ENCODE measurements around the gene REXO4. TPM values are rescaled to one million over a fixed set of nuclear protein-coding genes. Genes with fewer than 3 reads are reported as not detected.
A peak's percentile ranks its signal among the peaks of the same experiment; 100 is the strongest.
"Not testable (repeated sequence)": the region's sequence is repeated elsewhere in the genome, so short reads cannot be mapped to it uniquely, and the experiment has no call there.

Gene REXO4
- polyA plus RNA-seq, 1 donor (not counting 4 experiments of a cell fraction or from before 2014, with no cell fraction given): 21.5 TPM

DNA sequence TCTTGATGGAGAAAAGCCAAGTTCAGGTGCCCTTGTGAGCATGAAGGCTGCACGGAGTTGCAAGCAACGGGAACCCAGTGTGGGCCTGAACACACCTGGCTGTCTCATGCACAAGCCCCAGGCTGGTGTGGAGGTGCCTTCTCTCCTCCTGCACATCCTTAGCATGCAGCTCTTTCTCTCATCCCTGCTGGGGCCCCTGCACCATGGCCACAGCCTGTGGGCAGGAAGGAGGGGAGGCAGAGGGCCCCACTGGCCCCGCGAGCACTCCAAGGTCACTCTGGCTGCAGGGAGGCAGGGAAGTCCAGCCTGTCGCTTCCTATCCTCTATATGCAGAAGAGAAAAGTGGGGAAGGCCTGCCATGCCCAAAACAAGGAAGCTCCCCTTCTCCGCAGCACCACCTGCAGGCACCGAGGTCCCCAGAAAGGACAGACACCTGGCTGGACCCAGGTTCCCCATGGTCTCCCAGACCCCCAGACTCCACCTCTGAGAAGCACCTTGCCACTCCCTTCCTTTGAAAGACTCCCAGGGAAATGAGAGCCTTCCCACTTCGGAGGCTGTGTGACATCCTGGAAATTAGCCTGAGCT is 23.0 kb downstream of the REXO4 start:
- FAIRE-seq: no peak
- H3K9me3 ChIP-seq (ENCODE audit: control insufficient read depth, low read depth, low read length): no peaks in the 10 kb centered on the region
- no peaks in the 10 kb centered on the region for H3K9me1 ChIP-seq (ENCODE audit: control insufficient read depth, extremely low read depth, insufficient read depth, low read length)
- peaks cover 15% of the 10 kb centered on the region for H3K27me3 ChIP-seq (ENCODE audit: control insufficient read depth, extremely low read depth, insufficient read depth, low read length)
- H3K4me1 ChIP-seq (ENCODE audit: control insufficient read depth, extremely low read depth, insufficient read depth, low read length): no peaks in the 10 kb centered on the region
- H3K79me2 ChIP-seq (ENCODE audit: control insufficient read depth, insufficient read depth, low read length): no peaks in the 10 kb centered on the region
- no peak overlapping the region for H3K9ac ChIP-seq (ENCODE audit: control insufficient read depth, extremely low read depth, insufficient read depth, low read length)
- H4K20me1 ChIP-seq (ENCODE audit: control insufficient read depth, extremely low read depth, insufficient read depth, low read length): no peaks in the 10 kb centered on the region
- no peak overlapping the region for H3K4me3 ChIP-seq (ENCODE audit: control insufficient read depth in 2 of 3, extremely low read depth in 1 of 3, insufficient read depth in 2 of 3, low read depth in 1 of 3, low read length in 3 of 3)
- dilution Hi-C loops (cut with MboI; ENCODE audit: extremely low pct_ligation_motif_present, low sequenced_read_pairs): no loop called here
- H2AFZ ChIP-seq (ENCODE audit: control insufficient read depth, low read length): no peak overlapping the region
- H3K4me2 ChIP-seq (ENCODE audit: control insufficient read depth, extremely low read depth, insufficient read depth, low read depth, low read length): no peak overlapping the region
- DNase-seq (ENCODE audit: low read depth, low spot score): no peak
- H3K27ac ChIP-seq (ENCODE audit: control insufficient read depth, insufficient read depth, low read length): no peak overlapping the region
- TF ChIP-seq, protein P1, sequence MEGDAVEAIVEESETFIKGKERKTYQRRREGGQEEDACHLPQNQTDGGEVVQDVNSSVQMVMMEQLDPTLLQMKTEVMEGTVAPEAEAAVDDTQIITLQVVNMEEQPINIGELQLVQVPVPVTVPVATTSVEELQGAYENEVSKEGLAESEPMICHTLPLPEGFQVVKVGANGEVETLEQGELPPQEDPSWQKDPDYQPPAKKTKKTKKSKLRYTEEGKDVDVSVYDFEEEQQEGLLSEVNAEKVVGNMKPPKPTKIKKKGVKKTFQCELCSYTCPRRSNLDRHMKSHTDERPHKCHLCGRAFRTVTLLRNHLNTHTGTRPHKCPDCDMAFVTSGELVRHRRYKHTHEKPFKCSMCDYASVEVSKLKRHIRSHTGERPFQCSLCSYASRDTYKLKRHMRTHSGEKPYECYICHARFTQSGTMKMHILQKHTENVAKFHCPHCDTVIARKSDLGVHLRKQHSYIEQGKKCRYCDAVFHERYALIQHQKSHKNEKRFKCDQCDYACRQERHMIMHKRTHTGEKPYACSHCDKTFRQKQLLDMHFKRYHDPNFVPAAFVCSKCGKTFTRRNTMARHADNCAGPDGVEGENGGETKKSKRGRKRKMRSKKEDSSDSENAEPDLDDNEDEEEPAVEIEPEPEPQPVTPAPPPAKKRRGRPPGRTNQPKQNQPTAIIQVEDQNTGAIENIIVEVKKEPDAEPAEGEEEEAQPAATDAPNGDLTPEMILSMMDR (optimal IDR thresholded peaks at IDR 0.05 in 1 of 3, IDR thresholded peaks at IDR 0.05 in 1 of 3, conservative IDR thresholded peaks at IDR 0.05 in 1 of 3; ENCODE audit: extremely low read depth in 1 of 3, insufficient read depth in 2 of 3, low read length in 3 of 3): peak in 1 of 3 experiments; percentile 24
- no peak for TF ChIP-seq EZH2 (IDR thresholded peaks at IDR 0.05; ENCODE audit: low read length)
- H3K36me3 ChIP-seq (ENCODE audit: control insufficient read depth in 2 of 2, extremely low read depth in 1 of 2, insufficient read depth in 2 of 2, low read length in 2 of 2): no peaks in the 10 kb centered on the region

DNA sequence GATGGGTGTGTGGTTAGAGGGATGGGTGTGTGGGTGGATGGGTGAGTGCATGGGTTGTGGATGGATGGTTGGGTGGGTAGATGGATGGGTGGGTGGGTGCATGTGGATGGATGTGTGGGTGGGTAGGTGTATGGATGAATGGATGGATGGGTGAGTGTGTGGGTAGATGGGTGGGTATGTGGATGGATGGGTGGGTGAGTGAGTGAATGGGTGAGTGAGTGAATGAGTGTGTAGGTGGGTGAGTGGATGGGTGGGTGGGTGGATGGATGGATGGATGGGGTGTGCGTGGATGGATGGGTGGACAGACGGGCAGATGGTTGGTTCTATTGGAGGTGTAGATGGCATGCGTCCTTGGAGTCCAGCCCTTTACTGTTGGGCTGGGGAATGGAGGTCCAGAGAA is 24.4 kb downstream of the REXO4 start:
- Histone ChIP-seq H3K4me2 (ENCODE audit: control insufficient read depth, extremely low read depth, insufficient read depth, low read depth, low read length) (no peak overlapping the region), H3K27me3 (ENCODE audit: control insufficient read depth, extremely low read depth, insufficient read depth, low read length) (peaks cover 15% of the 10 kb centered on the region), H3K9me1 (ENCODE audit: control insufficient read depth, extremely low read depth, insufficient read depth, low read length) (no peaks in the 10 kb centered on the region), H3K4me1 (ENCODE audit: control insufficient read depth, extremely low read depth, insufficient read depth, low read length) (no peaks in the 10 kb centered on the region), H4K20me1 (ENCODE audit: control insufficient read depth, extremely low read depth, insufficient read depth, low read length) (no peaks in the 10 kb centered on the region), H3K4me3 (ENCODE audit: control insufficient read depth in 2 of 3, extremely low read depth in 1 of 3, insufficient read depth in 2 of 3, low read depth in 1 of 3, low read length in 3 of 3) (no peak overlapping the region), H3K9ac (ENCODE audit: control insufficient read depth, extremely low read depth, insufficient read depth, low read length) (no peak overlapping the region), H3K36me3 (ENCODE audit: control insufficient read depth in 2 of 2, extremely low read depth in 1 of 2, insufficient read depth in 2 of 2, low read length in 2 of 2) (no peaks in the 10 kb centered on the region), H3K27ac (ENCODE audit: control insufficient read depth, insufficient read depth, low read length) (no peak overlapping the region), H3K9me3 (ENCODE audit: control insufficient read depth, low read depth, low read length) (no peaks in the 10 kb centered on the region), H2AFZ (ENCODE audit: control insufficient read depth, low read length) (no peak overlapping the region), H3K79me2 (ENCODE audit: control insufficient read depth, insufficient read depth, low read length) (no peaks in the 10 kb centered on the region)
- dilution Hi-C loops (cut with MboI; ENCODE audit: extremely low pct_ligation_motif_present, low sequenced_read_pairs): no loop called here
- DNase-seq (ENCODE audit: low read depth, low spot score): no peak
- no peak for FAIRE-seq
- TF ChIP-seq EZH2 (IDR thresholded peaks at IDR 0.05; ENCODE audit: low read length): no peak
- TF ChIP-seq, protein P1 (optimal IDR thresholded peaks at IDR 0.05 in 1 of 3, IDR thresholded peaks at IDR 0.05 in 1 of 3, conservative IDR thresholded peaks at IDR 0.05 in 1 of 3; ENCODE audit: extremely low read depth in 1 of 3, insufficient read depth in 2 of 3, low read length in 3 of 3): no peak

DNA sequence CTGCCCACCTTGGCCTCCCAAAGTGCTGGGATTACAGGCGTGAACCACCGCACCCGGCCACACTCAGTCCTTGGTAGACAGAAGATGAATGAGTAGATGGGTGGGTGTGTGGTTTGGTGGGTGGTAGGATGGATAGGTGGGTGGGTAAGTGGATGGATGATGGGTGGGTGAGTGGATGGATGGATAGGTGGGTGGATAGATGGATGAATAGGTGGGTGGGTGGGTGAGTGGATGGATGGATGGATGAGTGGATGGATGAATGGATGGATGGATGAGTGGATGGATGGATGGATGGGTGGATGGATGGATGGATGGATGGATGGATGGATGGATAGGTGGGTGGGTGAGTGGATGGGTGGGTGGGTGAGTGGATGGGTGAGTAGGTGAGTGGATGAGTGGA is 25.5 kb downstream of the REXO4 start:
- FAIRE-seq; H3K9me3 ChIP-seq (ENCODE audit: control insufficient read depth, low read depth, low read length); H3K4me1 ChIP-seq (ENCODE audit: control insufficient read depth, extremely low read depth, insufficient read depth, low read length); H3K27ac ChIP-seq (ENCODE audit: control insufficient read depth, insufficient read depth, low read length); H3K9me1 ChIP-seq (ENCODE audit: control insufficient read depth, extremely low read depth, insufficient read depth, low read length); dilution Hi-C loops (cut with MboI; ENCODE audit: extremely low pct_ligation_motif_present, low sequenced_read_pairs); H3K36me3 ChIP-seq (ENCODE audit: control insufficient read depth in 2 of 2, extremely low read depth in 1 of 2, insufficient read depth in 2 of 2, low read length in 2 of 2); H3K4me3 ChIP-seq (ENCODE audit: control insufficient read depth in 2 of 3, extremely low read depth in 1 of 3, insufficient read depth in 2 of 3, low read depth in 1 of 3, low read length in 3 of 3); H3K4me2 ChIP-seq (ENCODE audit: control insufficient read depth, extremely low read depth, insufficient read depth, low read depth, low read length); H3K9ac ChIP-seq (ENCODE audit: control insufficient read depth, extremely low read depth, insufficient read depth, low read length); H2AFZ ChIP-seq (ENCODE audit: control insufficient read depth, low read length); DNase-seq (ENCODE audit: low read depth, low spot score); H3K79me2 ChIP-seq (ENCODE audit: control insufficient read depth, insufficient read depth, low read length); H4K20me1 ChIP-seq (ENCODE audit: control insufficient read depth, extremely low read depth, insufficient read depth, low read length): not testable (repeated sequence)
- H3K27me3 ChIP-seq (ENCODE audit: control insufficient read depth, extremely low read depth, insufficient read depth, low read length): peaks cover 15% of the 10 kb centered on the region

DNA sequence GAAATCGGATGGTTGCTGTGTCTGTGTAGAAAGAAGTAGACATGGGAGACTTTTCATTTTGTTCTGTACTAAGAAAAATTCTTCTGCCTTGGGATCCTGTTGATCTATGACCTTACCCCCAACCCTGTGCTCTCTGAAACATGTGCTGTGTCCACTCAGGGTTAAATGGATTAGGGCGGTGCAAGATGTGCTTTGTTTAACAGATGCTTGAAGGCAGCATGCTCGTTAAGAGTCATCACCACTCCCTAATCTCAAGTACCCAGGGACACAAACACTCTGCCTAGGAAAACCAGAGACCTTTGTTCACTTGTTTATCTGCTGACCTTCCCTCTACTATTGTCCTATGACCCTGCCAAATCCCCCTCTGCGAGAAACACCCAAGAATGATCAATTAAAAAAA is 26.4 kb downstream of the REXO4 start:
- H3K4me2 ChIP-seq (ENCODE audit: control insufficient read depth, extremely low read depth, insufficient read depth, low read depth, low read length); dilution Hi-C loops (cut with MboI; ENCODE audit: extremely low pct_ligation_motif_present, low sequenced_read_pairs); H4K20me1 ChIP-seq (ENCODE audit: control insufficient read depth, extremely low read depth, insufficient read depth, low read length); H3K4me3 ChIP-seq (ENCODE audit: control insufficient read depth in 2 of 3, extremely low read depth in 1 of 3, insufficient read depth in 2 of 3, low read depth in 1 of 3, low read length in 3 of 3); H3K9me1 ChIP-seq (ENCODE audit: control insufficient read depth, extremely low read depth, insufficient read depth, low read length); H3K9me3 ChIP-seq (ENCODE audit: control insufficient read depth, low read depth, low read length); DNase-seq (ENCODE audit: low read depth, low spot score); H3K79me2 ChIP-seq (ENCODE audit: control insufficient read depth, insufficient read depth, low read length); H3K27ac ChIP-seq (ENCODE audit: control insufficient read depth, insufficient read depth, low read length); FAIRE-seq; H3K9ac ChIP-seq (ENCODE audit: control insufficient read depth, extremely low read depth, insufficient read depth, low read length); H3K4me1 ChIP-seq (ENCODE audit: control insufficient read depth, extremely low read depth, insufficient read depth, low read length); H2AFZ ChIP-seq (ENCODE audit: control insufficient read depth, low read length); H3K36me3 ChIP-seq (ENCODE audit: control insufficient read depth in 2 of 2, extremely low read depth in 1 of 2, insufficient read depth in 2 of 2, low read length in 2 of 2): not testable (repeated sequence)
- H3K27me3 ChIP-seq (ENCODE audit: control insufficient read depth, extremely low read depth, insufficient read depth, low read length): peaks cover 15% of the 10 kb centered on the region
